Upper lobe of left lung (tissue), 4 donors: ENCODE results near the gene AMBN.

Experiments used
- CTCF ChIP-seq, 6 experiments: fragments of 450-650 bp in 4 of 6; fragments of 200-600 bp in 2 of 6; sonication (generic) in 2 of 6; IDR thresholded peaks; one replicate each; pipeline ENCODE4 v1.5.1; 2016 to 2019; ENCODE audit warnings: antibody characterized with exemption in 6 of 6
- POLR2A ChIP-seq, 4 donors: fragments of 450-650 bp; IDR thresholded peaks; one replicate each; pipeline ENCODE4 v1.5.1; 2016 to 2017; ENCODE audit warnings: antibody characterized with exemption in 4 of 4, mild to moderate bottlenecking in 2 of 4
- POLR2AphosphoS5 ChIP-seq, 2 donors: sonication (generic); formaldehyde crosslinking; IDR thresholded peaks; one replicate each; pipeline ENCODE4 v1.5.1; 2017; ENCODE audit warnings: antibody characterized with exemption in 2 of 2

- TF ChIP-seq CTCF (IDR thresholded peaks at IDR 0.05): no peak
- TF ChIP-seq POLR2AphosphoS5 (IDR thresholded peaks at IDR 0.05): no peak
- TF ChIP-seq POLR2A (IDR thresholded peaks at IDR 0.05): no peak
Measured at GRCh38 chr4:70583952-70584834, 7.9 kb upstream of the AMBN start.
